Measurements from ENCODE around the gene GTF2B.
"Not testable (repeated sequence)": the region's sequence is repeated elsewhere in the genome, so short reads cannot be mapped to it uniquely, and the experiment has no call there.

GTF2B gene

GRCh38 chr1:88880717-88881116 is 10.7 kb downstream of the GTF2B start:
- DNase-seq: not testable (repeated sequence)

- DNase-seq: no peak
Measured at GRCh38 chr1:88878731-88879130, 12.6 kb downstream of the GTF2B start.

DNA sequence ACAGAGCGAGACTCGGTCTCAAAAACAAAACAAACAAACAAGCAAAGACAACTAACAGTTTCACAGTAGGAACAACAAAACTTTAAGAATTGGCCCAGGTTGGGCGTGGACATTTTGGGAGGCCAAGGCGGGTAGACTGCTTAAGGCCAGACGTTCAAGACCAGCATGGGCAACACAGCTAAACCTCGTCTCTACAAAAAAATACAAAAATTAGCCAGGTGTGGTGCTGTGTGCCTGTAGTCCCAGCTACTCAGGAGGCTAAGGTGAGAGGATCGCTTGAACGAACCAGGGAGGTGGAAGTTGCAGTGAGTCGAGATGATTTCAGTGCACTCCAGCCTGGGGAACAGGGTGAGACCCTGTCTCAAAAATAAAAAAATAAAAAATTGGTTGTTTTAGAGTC is 13.5 kb downstream of the GTF2B start:
- no peak for DNase-seq

DNA sequence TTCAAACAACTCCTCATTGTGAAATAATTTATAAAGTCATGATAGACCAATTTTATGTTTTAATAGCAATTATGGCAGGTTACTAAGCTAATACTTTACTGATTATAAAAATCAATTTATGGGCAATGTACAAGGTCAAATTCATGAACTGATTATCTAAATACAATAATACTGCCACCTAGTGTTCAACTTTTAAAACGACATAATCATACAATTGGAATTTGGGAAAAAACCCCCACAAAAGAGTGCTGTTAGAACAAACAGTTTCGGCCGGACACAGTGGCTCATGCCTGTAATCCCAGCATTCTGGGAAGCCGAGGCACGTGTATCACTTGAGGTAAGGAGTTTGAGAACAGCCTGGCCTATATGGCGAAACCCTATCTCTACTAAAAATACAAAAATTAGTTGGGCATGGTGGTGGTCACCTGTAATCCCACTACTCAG is 14.0 kb downstream of the GTF2B start:
- DNase-seq: no peak

DNA sequence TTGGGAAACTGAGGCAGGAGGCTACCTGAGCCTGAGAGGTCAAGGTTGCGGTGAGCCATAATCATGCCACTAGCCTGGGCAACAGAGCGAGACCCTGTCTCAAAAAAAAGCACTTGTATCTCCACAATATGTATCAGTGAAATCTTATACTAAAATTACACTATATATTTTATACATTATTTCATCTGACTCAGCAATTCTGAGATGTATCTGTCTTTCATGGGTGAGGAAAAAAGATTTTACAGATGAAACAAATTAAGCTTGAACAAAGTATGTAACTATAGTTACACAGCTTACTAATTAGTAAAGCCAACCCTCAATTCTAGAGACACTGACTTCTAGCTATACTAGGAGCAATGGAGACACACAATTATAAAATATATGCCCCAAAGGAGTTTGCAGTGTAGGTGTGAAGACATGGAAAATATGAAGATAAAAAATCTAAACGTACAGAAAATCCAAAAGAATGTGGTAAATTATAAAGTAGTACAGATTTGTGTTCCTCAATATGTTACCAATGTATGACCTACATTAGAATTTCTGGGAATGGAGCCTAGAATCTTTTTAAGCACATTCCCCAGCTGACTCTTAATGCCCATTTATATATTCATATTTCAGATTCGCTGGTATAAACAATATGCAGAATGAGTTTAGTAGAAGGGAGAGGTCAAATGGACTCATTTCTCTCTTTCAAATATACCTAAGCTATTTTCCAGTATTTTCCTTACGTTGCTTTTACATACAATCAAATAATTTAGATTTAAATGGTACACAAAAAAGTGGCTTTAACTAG is 14.6 kb downstream of the GTF2B start:
- DNase-seq: no peak

- no peak for DNase-seq
Measured at GRCh38 chr1:88875595-88875994, 15.8 kb downstream of the GTF2B start.

GRCh38 chr1:88873737-88874349 is 17.5 kb downstream of the GTF2B start:
- DNase-seq: no peak

- not testable (repeated sequence) for DNase-seq
Measured at GRCh38 chr1:88869644-88870043, 21.7 kb downstream of the GTF2B start.

DNA sequence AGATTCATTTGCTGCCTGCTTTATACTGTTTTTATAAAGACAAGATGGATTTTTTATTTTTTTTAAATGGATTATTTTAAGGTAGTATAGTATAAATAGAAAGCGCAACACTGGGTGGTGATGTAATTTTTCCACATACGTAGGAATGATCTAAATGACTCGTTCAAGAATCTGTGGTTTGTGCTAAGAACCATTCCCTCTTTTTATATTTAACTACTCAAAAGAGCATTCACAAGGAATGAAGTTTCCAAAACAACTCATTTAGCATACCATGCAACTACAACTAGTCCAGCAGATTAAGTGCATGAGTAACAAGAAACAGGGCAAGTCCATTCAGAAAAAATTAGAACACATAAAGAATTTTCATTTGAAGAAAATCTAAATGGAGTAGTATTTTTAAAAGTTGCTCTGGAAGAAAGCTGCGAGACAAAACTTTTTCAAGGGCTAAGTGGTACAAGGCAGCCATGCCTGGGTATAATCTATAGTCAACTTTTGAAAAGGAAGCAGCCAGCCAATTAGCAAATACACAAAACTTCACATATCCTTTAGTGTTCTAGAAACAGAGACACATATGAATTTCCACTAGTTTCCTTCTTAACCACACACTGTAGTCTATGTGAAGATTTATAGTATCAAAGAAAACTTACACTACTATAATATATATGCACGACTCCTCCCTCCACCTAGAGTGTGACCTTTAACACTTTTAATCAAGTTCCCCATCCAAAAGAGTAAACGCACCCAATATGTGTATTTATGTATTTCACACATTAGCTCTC is 23.4 kb downstream of the GTF2B start:
- no peak for DNase-seq

DNA sequence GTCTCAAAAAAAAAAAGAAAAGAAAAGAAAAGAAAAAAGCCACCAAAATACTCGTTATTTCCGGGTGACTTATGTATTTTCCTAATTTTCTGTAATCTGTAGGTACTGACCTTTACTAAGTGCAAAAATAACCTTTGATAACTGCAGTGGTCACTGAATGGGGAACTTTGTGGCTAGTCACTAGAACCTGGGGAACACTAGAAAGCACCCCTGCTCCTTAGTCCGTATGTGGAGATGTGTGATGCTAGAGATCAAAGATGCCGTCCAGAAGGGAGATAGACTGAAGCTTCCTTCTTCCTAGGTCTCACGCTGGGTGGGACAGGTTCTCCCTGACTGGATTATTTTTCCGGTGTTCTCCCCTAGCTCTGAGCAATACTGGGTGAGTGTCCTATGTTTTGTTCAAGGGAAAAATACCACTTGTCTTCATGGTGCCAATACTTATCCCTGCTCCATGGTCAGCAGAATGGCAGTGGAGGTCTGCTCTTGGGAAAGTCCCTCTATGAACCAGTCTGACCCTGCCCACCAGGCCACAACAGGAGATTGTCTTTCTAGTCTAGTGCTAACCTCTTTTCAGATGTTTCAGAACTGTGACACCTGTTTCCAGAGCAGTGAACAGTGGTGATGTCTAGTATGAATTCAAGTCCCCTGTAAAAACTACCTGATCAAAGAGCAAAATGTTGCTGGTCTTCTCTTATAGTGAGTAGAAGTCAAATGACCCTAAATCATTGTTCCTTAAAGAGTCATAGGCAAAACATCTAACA is 39.9 kb downstream of the GTF2B start:
- no peak for DNase-seq

DNA sequence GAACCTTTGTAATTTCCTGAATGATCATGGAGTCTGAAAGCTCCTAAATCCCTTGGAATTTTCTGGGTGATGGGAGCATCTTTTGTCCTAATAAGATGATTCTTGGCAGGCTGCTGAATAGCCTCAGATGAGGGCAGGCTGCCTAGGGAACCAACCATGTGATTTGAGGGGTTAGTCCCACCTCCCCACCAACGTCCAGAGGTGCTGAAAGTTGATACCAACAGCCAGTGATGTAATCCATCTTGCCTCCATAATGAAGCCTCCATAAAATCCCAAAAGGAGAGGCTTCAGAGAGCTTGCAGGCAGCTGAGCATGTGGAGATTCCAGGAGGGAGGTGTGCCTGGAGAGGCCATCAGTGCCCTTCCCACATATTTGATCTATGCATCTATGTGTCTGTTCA is 43.7 kb downstream of the GTF2B start:
- DNase-seq: no peak

DNA sequence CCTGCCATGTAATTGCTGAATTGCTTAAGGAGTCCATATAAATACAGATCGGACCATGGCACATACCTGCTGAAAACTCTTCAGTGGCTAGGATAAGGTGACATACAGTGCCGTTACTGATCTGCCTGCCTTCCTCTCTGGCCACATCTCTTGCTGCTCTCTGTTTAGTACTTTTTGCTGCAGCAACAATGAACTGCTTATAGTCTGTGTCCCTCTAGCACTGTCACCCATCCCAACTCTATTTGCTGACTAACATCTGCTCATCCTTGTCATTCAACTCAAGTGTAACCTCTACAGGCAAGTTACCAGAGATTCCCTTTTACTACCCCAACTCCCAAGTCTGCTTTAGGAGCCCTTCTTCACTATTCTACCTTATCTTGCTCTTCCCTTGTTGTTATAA is 65.6 kb downstream of the GTF2B start:
- DNase-seq: no peak

- not testable (repeated sequence) for DNase-seq
Measured at GRCh38 chr1:88819642-88820041, 71.7 kb downstream of the GTF2B start.

GRCh38 chr1:88813471-88813870 is 77.9 kb downstream of the GTF2B start:
- no peak for DNase-seq

GRCh38 chr1:88812366-88812765 is 79.0 kb downstream of the GTF2B start:
- no peak for DNase-seq

GRCh38 chr1:88803444-88803843 is 87.9 kb downstream of the GTF2B start:
- DNase-seq: no peak

GRCh38 chr1:88802950-88803349 is 88.4 kb downstream of the GTF2B start:
- DNase-seq: no peak

Data from NCI-H2171 (cell line).